Nephron (organoid): ENCODE results near the gene TM7SF3.

Source experiments
- H3K27ac Mint-ChIP-seq, 3 experiments: 2 replicates each; pipeline ENCODE4 v1.8.0; 2020; ENCODE audit warnings: mixed read lengths in 3 of 3, mild to moderate bottlenecking in 2 of 3, moderate library complexity in 1 of 3
- H3K27me3 Mint-ChIP-seq: 2 replicates; pipeline ENCODE4 v1.8.0; 2021; ENCODE audit warnings: low read depth, mild to moderate bottlenecking, moderate library complexity, mixed read lengths
- H3K36me3 Mint-ChIP-seq: 2 replicates; pipeline ENCODE4 v1.8.0; 2020; ENCODE audit warnings: low read depth, mixed read lengths
- H3K4me1 Mint-ChIP-seq: 2 replicates; pipeline ENCODE4 v1.8.0; 2020; ENCODE audit warnings: mixed read lengths
- H3K4me3 Mint-ChIP-seq, 3 experiments: 2 replicates each; pipeline ENCODE4 v1.8.0; 2020; ENCODE audit warnings: mild to moderate bottlenecking in 3 of 3, mixed read lengths in 3 of 3, moderate library complexity in 2 of 3
- H3K9me3 Mint-ChIP-seq: 2 replicates; pipeline ENCODE4 v1.8.0; 2020; ENCODE audit warnings: mixed read lengths
- CTCF ChIP-seq, 3 experiments: fragments of 200-600 bp; sonication (generic); IDR thresholded peaks; one replicate each; pipeline ENCODE4 v1.5.0; 2021; ENCODE audit warnings: antibody characterized with exemption in 3 of 3; ENCODE audit not compliant: unreplicated experiment in 3 of 3

The TM7SF3 gene

DNA sequence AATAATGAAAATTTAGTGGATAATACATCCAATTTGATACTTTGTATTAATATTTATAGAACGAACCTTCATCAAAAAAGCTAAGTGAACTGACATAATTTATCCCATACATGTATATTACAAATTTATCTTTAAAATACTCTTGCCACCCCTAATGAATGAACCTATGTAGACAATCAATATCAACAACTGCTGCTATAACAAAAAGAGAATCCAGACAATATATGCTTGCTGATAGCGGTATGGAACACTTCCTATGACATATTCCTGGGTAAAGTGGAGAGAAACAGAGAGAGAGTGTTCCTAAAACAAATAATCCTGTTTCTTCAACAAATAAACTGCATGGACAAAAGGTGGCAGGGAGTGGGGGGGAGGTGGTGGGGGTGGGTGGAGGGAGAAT, 31.3 kb downstream of the TM7SF3 start:
- Mint-ChIP-seq H3K36me3 (peaks cover 42% of the 10 kb centered on the region), H3K4me3 (no peak overlapping the region), H3K4me1 (no peaks in the 10 kb centered on the region), H3K9me3 (no peaks in the 10 kb centered on the region), H3K27me3 (no peaks in the 10 kb centered on the region), H3K27ac (no peak overlapping the region)
- no peak for TF ChIP-seq CTCF (IDR thresholded peaks at IDR 0.05; ENCODE audit: unreplicated experiment in 3 of 3)

- Mint-ChIP-seq H3K36me3 (peaks cover 36% of the 10 kb centered on the region), H3K27ac (no peak overlapping the region), H3K9me3 (no peaks in the 10 kb centered on the region), H3K4me1 (no peaks in the 10 kb centered on the region), H3K27me3 (no peaks in the 10 kb centered on the region), H3K4me3 (no peak overlapping the region)
- TF ChIP-seq CTCF (IDR thresholded peaks at IDR 0.05; ENCODE audit: unreplicated experiment in 3 of 3): no peak
Measured at GRCh38 chr12:26979733-26980132, 34.5 kb downstream of the TM7SF3 start.

- no peak overlapping the region for H3K4me3 Mint-ChIP-seq
- H3K9me3 Mint-ChIP-seq: no peaks in the 10 kb centered on the region
- H3K27me3 Mint-ChIP-seq: no peaks in the 10 kb centered on the region
- peaks cover 39% of the 10 kb centered on the region for H3K36me3 Mint-ChIP-seq
- H3K4me1 Mint-ChIP-seq: no peaks in the 10 kb centered on the region
- H3K27ac Mint-ChIP-seq: no peak overlapping the region
- TF ChIP-seq CTCF (IDR thresholded peaks at IDR 0.05; ENCODE audit: unreplicated experiment in 3 of 3): no peak
Measured at GRCh38 chr12:26978801-26979200, 35.4 kb downstream of the TM7SF3 start.

GRCh38 chr12:26976687-26977086, 37.5 kb downstream of the TM7SF3 start:
- Mint-ChIP-seq H3K27ac (no peak overlapping the region), H3K9me3 (no peaks in the 10 kb centered on the region), H3K4me1 (no peaks in the 10 kb centered on the region), H3K27me3 (no peaks in the 10 kb centered on the region), H3K36me3 (peaks cover 34% of the 10 kb centered on the region), H3K4me3 (no peak overlapping the region)
- TF ChIP-seq CTCF (IDR thresholded peaks at IDR 0.05; ENCODE audit: unreplicated experiment in 3 of 3): no peak

DNA sequence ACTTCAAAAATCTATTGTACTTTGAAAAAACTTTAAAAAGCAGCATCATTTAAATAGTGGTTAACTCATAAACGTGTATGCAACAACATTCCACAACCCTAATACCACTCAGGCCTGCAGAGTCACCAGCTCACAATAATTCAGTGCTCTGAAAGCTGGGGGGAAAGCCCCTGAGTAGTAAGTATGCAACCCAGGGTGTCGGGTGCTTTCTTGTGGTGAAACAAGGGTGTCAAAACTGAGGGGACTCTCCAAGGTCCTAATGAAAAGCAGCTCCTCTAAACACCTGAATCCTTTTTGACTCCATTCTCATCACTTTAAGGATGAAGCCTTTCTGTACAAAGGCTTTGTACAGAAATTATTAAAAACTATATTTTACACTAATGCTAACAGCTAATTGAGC, 42.2 kb downstream of the TM7SF3 start:
- Mint-ChIP-seq H3K4me1 (no peaks in the 10 kb centered on the region), H3K36me3 (peaks cover 47% of the 10 kb centered on the region), H3K27me3 (no peaks in the 10 kb centered on the region), H3K9me3 (no peaks in the 10 kb centered on the region), H3K4me3 (no peak overlapping the region), H3K27ac (no peak overlapping the region)
- no peak for TF ChIP-seq CTCF (IDR thresholded peaks at IDR 0.05; ENCODE audit: unreplicated experiment in 3 of 3)

GRCh38 chr12:26970136-26970535, 44.0 kb downstream of the TM7SF3 start:
- no peaks in the 10 kb centered on the region for H3K27me3 Mint-ChIP-seq
- H3K4me1 Mint-ChIP-seq: no peaks in the 10 kb centered on the region
- H3K27ac Mint-ChIP-seq: no peak overlapping the region
- TF ChIP-seq CTCF (IDR thresholded peaks at IDR 0.05; ENCODE audit: unreplicated experiment in 3 of 3): no peak
- H3K4me3 Mint-ChIP-seq: no peak overlapping the region
- H3K36me3 Mint-ChIP-seq: peaks cover 44% of the 10 kb centered on the region
- H3K9me3 Mint-ChIP-seq: no peaks in the 10 kb centered on the region
